HCT116 (cell line): Measurements from ENCODE around the gene PEX10.

ENCODE experiments used
- POLR2A ChIP-seq: IDR thresholded peaks from 2 replicates; pipeline ENCODE4 v1.7.0; 2011; ENCODE audit warnings: borderline replicate concordance; ENCODE audit not compliant: insufficient read depth, insufficient read length; ENCODE audit errors: extremely low read depth
- RAD21 ChIP-seq: IDR thresholded peaks from 2 replicates; pipeline ENCODE4 v1.6.1; 2012; ENCODE audit warnings: low read depth, mild to moderate bottlenecking
- SP1 ChIP-seq: IDR thresholded peaks from 2 replicates; pipeline ENCODE4 v1.6.1; 2012; ENCODE audit warnings: low read depth
- TF ChIP-seq, protein P1 (sequence below), 3 experiments: fragments of 200-600 bp in 1 of 3; sonication (generic) in 1 of 3; IDR thresholded peaks in 2 of 3; conservative IDR thresholded peaks in 1 of 3; 2 replicates each; pipeline ENCODE4 v1.5.1; 2012 to 2017; ENCODE audit warnings: low read depth in 2 of 3, low read length in 2 of 3, antibody characterized with exemption in 1 of 3, borderline replicate concordance in 1 of 3, control low read depth in 1 of 3, mild to moderate bottlenecking in 1 of 3, mixed read lengths in 1 of 3, mixed run types in 1 of 3, moderate library complexity in 1 of 3; ENCODE audit not compliant: insufficient read depth in 1 of 3

DNA sequence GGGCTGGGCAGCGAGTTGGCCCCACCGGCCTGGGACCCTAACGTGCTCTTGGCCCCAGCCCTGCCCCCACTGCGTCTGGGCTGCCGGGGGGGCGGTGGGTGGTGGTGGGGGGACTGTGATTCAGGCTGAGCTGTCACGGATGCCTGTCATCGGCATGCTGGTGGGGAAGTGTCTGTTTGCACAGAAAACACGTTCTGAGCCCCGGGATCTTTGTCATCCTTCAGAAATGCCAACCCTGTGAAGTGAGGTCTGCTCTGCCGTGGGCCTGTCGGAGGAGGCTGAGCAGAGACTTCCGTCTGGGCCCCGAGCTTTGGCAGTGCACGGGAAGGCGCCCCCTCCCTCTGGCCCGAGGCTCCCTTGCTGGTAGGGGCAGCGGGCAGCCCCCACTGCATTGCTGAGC, 39.4 kb upstream of the PEX10 start:
- TF ChIP-seq POLR2A (no peak), RAD21 (no peak), SP1 (no peak)
- TF ChIP-seq, protein P1, sequence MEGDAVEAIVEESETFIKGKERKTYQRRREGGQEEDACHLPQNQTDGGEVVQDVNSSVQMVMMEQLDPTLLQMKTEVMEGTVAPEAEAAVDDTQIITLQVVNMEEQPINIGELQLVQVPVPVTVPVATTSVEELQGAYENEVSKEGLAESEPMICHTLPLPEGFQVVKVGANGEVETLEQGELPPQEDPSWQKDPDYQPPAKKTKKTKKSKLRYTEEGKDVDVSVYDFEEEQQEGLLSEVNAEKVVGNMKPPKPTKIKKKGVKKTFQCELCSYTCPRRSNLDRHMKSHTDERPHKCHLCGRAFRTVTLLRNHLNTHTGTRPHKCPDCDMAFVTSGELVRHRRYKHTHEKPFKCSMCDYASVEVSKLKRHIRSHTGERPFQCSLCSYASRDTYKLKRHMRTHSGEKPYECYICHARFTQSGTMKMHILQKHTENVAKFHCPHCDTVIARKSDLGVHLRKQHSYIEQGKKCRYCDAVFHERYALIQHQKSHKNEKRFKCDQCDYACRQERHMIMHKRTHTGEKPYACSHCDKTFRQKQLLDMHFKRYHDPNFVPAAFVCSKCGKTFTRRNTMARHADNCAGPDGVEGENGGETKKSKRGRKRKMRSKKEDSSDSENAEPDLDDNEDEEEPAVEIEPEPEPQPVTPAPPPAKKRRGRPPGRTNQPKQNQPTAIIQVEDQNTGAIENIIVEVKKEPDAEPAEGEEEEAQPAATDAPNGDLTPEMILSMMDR (IDR thresholded peaks at IDR 0.05 in 2 of 3, conservative IDR thresholded peaks at IDR 0.05 in 1 of 3; ENCODE audit: borderline replicate concordance in 1 of 3, insufficient read depth in 1 of 3, low read depth in 2 of 3, low read length in 2 of 3), result no peak
